ENCODE results near the gene VPS26C. TPM values are rescaled to one million over a fixed set of nuclear protein-coding genes. Genes with fewer than 3 reads are reported as not detected.
A peak's percentile ranks its signal among the peaks of the same experiment; 100 is the strongest.
"Not testable (repeated sequence)": the region's sequence is repeated elsewhere in the genome, so short reads cannot be mapped to it uniquely, and the experiment has no call there.

VPS26C gene
- total RNA-seq, 1 donor from 2014 or later: 49.9 TPM

- intact Hi-C loops (cut with micrococcal nuclease): no loop called here
- ATAC-seq (no peak), DNase-seq (no peak)
Measured at GRCh38 chr21:37233551-37234146, 33.5 kb downstream of the VPS26C start.

- ATAC-seq (no peak), DNase-seq (no peak)
- intact Hi-C loops (cut with micrococcal nuclease): no loop called here
Measured at GRCh38 chr21:37232274-37233018, 34.7 kb downstream of the VPS26C start.

DNA sequence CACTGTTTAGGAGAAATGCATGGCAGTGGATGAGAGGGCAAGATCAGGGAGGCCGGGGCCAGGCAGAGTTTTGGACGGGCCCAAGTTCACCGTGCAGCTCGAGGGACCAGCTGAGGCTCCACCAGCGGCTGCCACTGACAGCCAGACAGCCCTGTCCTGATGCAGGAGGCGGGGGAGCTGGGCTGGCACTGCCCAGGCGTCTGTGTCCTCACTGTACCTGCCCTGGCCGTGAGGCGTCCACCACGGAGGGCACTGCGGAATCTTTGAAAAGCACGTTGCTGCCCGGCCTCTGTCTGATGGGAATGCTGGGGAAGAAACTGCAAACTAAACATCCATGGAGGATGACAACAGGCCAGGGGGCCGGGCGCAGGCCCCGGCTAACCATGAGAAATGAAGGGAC, 35.5 kb downstream of the VPS26C start:
- DNase-seq (no peak), ATAC-seq (no peak)
- intact Hi-C loops (cut with micrococcal nuclease): no loop called here

GRCh38 chr21:37231249-37231645, 35.9 kb downstream of the VPS26C start:
- ATAC-seq (no peak), DNase-seq (no peak)
- intact Hi-C loops (cut with micrococcal nuclease): no loop called here

- intact Hi-C loops (cut with micrococcal nuclease): no loop called here
- no peak for DNase-seq
- ATAC-seq: no peak
Measured at GRCh38 chr21:37230632-37231248, 36.4 kb downstream of the VPS26C start.

DNA sequence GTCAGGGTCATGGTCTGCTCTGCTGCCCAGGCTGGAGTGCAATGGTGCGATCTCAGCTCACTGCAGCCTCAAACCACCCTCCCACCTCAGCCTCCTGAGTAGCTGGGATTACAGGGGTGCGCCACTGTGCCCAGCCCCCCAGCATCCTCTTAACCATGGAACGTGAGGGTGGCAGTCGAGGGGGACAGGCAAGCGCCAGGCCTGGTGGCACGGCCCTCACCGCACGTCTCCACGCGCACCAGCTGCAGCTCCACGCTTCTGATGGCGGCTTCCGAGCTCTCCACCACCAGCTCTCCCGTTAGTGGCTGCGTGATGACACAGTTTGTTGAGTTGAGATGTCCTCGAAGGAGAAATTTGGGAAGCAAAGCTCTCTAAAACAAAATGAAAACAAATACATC, 39.1 kb downstream of the VPS26C start:
- ATAC-seq: no peak
- intact Hi-C loops (cut with micrococcal nuclease): no loop called here
- DNase-seq: no peak

GRCh38 chr21:37227071-37228002, 39.8 kb downstream of the VPS26C start:
- no peak for DNase-seq
- ATAC-seq: no peak
- intact Hi-C loops (cut with micrococcal nuclease): no loop called here

DNA sequence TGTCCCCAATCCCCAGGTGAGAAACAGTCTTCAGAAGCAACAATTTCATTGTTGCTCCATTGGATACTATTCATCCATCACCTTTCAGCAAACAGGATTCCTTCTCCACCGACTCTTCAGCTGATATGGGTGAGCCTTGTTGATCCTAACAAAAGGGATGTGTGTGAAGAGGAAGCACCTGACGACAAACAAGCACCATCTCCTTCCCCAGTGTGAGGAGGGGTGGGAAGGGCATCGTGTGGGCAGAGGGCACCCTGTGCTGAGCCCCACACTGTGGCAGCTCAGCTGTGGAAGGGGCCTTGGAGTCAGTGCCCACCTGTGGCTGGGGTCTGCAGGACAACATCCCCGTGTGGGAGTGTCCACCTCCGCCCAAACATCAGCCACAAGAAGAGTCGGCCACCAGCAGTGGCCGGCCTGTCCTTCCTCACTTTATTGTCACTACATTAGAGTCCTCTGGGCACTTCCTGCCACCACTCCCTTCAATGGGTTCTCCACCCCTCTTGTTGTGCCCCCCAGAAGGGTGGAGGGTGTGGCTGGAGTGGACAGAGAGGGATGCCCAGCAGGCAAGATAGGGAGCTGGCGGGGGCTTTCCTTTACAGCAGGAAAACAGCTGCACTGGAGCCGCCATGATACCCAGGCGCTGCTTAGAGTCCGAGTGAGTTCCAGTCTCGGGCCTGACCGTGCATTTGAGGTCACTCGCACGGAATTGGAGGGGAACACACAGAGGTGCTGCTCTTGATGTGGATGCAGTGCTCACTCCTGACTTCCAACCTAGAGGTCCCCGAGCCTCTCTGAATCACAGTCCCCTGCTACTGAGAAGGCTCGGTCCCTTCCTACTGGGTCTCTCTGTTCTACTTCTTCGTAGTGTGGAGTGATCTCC, 40.9 kb downstream of the VPS26C start:
- intact Hi-C loops (cut with micrococcal nuclease): no loop called here
- ATAC-seq (no peak), DNase-seq (no peak)

DNA sequence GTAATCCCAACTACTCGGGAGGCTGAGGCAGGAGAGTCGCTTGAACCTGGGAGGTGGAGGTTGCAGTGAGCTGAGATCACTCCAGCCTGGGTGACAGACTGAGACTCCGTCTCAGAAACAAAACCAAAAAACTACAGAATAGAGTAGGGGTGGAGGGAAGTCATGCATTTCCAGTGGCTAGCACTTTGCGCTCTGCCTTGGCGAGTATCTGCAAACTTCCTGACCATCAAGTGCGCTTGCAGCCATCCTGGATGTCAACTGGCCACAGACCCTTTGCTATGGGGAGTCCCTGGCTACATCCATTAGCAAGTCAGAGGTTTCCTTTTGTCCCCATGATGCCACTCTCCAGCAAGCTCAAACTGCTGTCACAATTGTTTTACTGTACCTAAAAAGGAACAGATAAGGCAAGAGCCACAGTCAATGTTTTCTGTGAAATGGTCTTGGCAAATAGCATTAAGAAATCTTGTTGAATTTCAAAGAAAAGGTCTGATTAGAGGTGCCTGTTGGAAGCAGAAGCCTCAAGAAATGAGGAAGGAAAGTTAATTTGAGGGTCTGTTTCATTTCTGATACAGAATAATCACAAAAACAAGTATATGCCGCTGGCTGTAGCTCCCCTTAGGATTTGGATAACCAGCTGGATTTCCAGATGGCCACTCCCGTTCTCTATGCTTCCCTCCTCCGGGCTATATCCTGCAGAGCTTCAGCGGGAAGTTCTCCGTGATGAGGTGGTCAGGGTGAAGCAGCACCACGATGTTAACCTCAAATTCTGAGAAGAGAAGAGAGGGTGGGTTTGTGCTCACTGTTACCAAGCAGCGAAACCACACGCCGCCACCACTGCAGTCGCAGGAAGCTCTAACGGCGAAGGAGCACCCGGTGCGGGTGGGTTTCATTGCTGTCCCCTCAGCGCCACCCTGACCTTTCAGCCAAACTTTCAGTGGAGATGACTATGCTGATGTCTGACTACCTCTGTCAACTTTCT, 42.0 kb downstream of the VPS26C start:
- intact Hi-C loops (cut with micrococcal nuclease): no loop called here
- ATAC-seq (no peak), DNase-seq (no peak)

GRCh38 chr21:37223804-37224345, 43.3 kb downstream of the VPS26C start:
- DNase-seq (no peak), ATAC-seq (no peak)
- intact Hi-C loops (cut with micrococcal nuclease): no loop called here

- intact Hi-C loops (cut with micrococcal nuclease); DNase-seq; ATAC-seq: not testable (repeated sequence)
Measured at GRCh38 chr21:37222248-37222647, 44.9 kb downstream of the VPS26C start.

GRCh38 chr21:37220981-37221664, 46.0 kb downstream of the VPS26C start:
- peak; percentile 98 for DNase-seq
- intact Hi-C loops (cut with micrococcal nuclease): no loop called here
- ATAC-seq: peak; percentile 97

DNA sequence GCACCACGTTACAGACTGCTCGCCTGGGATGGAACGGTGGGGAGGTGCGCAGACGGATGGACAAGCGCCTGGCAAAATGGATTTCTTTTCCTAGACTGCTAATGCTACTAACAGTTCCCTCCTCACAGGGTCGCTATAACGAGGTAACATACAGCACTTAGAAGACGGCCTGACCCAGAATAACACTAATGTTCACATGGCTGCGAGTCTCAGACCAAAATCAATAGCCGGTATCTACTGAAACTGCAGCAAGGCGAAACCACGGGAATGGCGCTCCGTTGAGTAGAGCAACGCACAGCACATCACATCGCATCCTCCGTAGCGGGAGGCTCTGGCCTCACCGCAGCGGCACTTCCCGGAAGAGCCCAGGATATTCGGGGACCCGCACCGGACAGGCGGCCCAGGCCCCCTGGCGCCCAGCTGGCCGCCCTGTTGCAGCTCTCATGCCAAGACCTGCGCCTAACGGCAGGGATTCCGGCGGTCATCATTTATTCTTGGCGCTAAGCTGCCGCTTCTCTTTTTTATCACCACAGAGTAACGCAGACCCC, 46.6 kb downstream of the VPS26C start:
- intact Hi-C loops (cut with micrococcal nuclease): no loop called here
- DNase-seq (no peak), ATAC-seq (peak; percentile 72)

DNA sequence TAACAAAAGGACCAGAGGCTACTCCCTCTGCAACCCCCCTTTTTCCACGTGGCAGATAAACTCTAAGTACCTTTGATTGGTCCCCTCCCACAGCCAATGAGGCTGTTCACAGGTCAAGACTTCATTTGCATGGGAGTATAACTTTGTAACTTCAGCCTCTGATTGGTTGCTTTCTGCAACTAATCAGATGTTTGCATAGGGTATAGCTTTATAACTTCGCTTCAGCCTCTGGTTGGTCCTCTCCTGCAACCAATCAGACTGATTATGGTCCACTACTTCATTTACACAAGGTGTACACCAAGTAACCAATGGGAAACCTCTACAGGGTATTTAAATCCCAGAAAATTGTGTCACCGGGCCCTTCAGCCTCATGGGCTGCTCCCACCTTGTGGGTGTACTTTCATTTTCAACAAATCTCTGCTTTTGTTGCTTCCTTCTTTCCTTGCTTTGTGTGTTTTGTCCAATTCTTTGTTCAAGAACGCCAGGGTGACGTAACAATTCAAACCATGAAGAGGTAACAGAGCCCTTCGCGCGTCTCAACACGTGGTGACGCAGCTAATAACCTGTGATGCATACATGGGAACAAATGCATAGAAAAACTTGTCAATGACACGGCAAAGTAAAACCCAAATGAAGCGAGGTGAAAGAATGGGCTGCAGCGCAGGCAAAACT, 47.2 kb downstream of the VPS26C start:
- intact Hi-C loops (cut with micrococcal nuclease): no loop called here
- ATAC-seq (no peak), DNase-seq (no peak)

DNA sequence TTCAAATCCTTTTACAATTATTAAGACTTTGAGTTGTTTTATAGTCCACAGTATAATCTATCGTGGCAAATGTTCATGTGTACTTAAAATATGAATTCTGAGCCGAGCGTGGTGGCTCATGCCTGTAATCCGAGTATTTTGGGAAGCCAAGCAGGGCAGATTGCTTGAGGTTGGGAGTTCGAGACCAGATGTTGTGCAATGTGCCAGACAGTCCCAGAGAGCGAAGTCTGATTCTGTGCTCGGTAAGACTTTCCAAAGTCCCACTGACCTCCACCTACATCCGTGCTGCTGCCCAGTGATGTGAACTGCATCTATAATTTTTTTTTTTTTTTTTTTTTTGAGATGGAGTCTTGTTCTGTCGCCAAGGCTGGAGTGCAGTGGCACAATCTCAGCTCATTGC, 52.2 kb downstream of the VPS26C start:
- ATAC-seq (no peak), DNase-seq (no peak)
- intact Hi-C loops (cut with micrococcal nuclease): no loop called here

- intact Hi-C loops (cut with micrococcal nuclease): no loop called here
- DNase-seq: no peak
- ATAC-seq: no peak
Measured at GRCh38 chr21:37210799-37211198, 56.3 kb downstream of the VPS26C start.
